Keratinocyte (primary cell): ENCODE measurements around the gene ADGRV1. TPM values are rescaled to one million over a fixed set of nuclear protein-coding genes. Genes with fewer than 3 reads are reported as not detected.

ENCODE experiments used
- DNase-seq: peaks from one replicate; pipeline ENCODE4 v3.0.0-alpha.2; 2011; ENCODE audit warnings: low read depth, missing footprints, low spot score
- FAIRE-seq: peaks from 2 replicates; lab custom pipeline; 2011; peaks lifted over from hg19 to GRCh38; lab: Jason Lieb, UNC
- H2AFZ ChIP-seq: 2 replicates; pipeline ENCODE4 v1.6.0; 2012; ENCODE audit warnings: low read length, control low read depth, inconsistent platforms; ENCODE audit not compliant: control insufficient read depth
- H3K27ac ChIP-seq: 2 replicates; pipeline ENCODE4 v1.5.1; 2011; ENCODE audit warnings: low read length; ENCODE audit not compliant: control insufficient read depth, insufficient read depth
- H3K27me3 ChIP-seq: 3 replicates; pipeline ENCODE4 v1.6.0; 2011; ENCODE audit warnings: low read length; ENCODE audit not compliant: control insufficient read depth, insufficient read depth; ENCODE audit errors: extremely low read depth
- H3K36me3 ChIP-seq, 2 experiments: 2 replicates in 1 of 2; 3 replicates in 1 of 2; pipeline ENCODE4 v1.5.1; 2011; ENCODE audit warnings: low read length in 2 of 2, mild to moderate bottlenecking in 1 of 2; ENCODE audit not compliant: control insufficient read depth in 2 of 2, insufficient read depth in 2 of 2; ENCODE audit errors: extremely low read depth in 1 of 2
- H3K4me1 ChIP-seq: 3 replicates; pipeline ENCODE4 v1.5.1; 2011; ENCODE audit warnings: low read length; ENCODE audit not compliant: control insufficient read depth, insufficient read depth; ENCODE audit errors: extremely low read depth
- H3K4me2 ChIP-seq: 3 replicates; pipeline ENCODE4 v1.6.0; 2011; ENCODE audit warnings: low read depth, low read length; ENCODE audit not compliant: control insufficient read depth, insufficient read depth; ENCODE audit errors: extremely low read depth
- H3K4me3 ChIP-seq, 3 experiments: fragments of 200-600 bp in 1 of 3; sonication (generic) in 1 of 3; 2 replicates in 2 of 3; 3 replicates in 1 of 3; pipeline ENCODE4 v1.5.1; 2011 to 2016; ENCODE audit warnings: low read length in 3 of 3, mild to moderate bottlenecking in 3 of 3, control low read depth in 2 of 3, inconsistent platforms in 1 of 3, low read depth in 1 of 3, mixed read lengths in 1 of 3, mixed run types in 1 of 3, moderate library complexity in 1 of 3; ENCODE audit not compliant: control insufficient read depth in 2 of 3, insufficient read depth in 2 of 3; ENCODE audit errors: extremely low read depth in 1 of 3
- H3K79me2 ChIP-seq: 2 replicates; pipeline ENCODE4 v1.6.0; 2012; ENCODE audit warnings: low read length; ENCODE audit not compliant: control insufficient read depth, insufficient read depth
- H3K9ac ChIP-seq: 3 replicates; pipeline ENCODE4 v1.6.0; 2011; ENCODE audit warnings: low read length; ENCODE audit not compliant: control insufficient read depth, insufficient read depth; ENCODE audit errors: extremely low read depth
- H3K9me1 ChIP-seq: 3 replicates; pipeline ENCODE4 v1.6.0; 2011; ENCODE audit warnings: low read length; ENCODE audit not compliant: control insufficient read depth, insufficient read depth; ENCODE audit errors: extremely low read depth
- H3K9me3 ChIP-seq: 2 replicates; pipeline ENCODE4 v1.5.1; 2012; ENCODE audit warnings: low read depth, low read length; ENCODE audit not compliant: control insufficient read depth
- H4K20me1 ChIP-seq: 3 replicates; pipeline ENCODE4 v1.6.0; 2011; ENCODE audit warnings: low read length; ENCODE audit not compliant: control insufficient read depth, insufficient read depth; ENCODE audit errors: extremely low read depth
- CTCF ChIP-seq, 3 experiments: IDR thresholded peaks in 1 of 3; conservative IDR thresholded peaks in 1 of 3; optimal IDR thresholded peaks in 1 of 3; 2 replicates in 2 of 3; 3 replicates in 1 of 3; pipeline versions ENCODE3 to v1.5.1; 2011; ENCODE audit warnings: low read length in 3 of 3, mild to moderate bottlenecking in 3 of 3, moderate library complexity in 2 of 3, control low read depth in 1 of 3, inconsistent platforms in 1 of 3; ENCODE audit not compliant: insufficient read depth in 2 of 3; ENCODE audit errors: extremely low read depth in 1 of 3
- EZH2 ChIP-seq: IDR thresholded peaks from one replicate; pipeline ENCODE4 v1.6.1; 2012; ENCODE audit warnings: inconsistent platforms, mild to moderate bottlenecking, low read length, moderate library complexity
- dilution Hi-C: fragments of 300-500 bp; cut with MboI; formaldehyde crosslinking; loops from one replicate; pipeline ENCODE4 v1.7.0; 2020; ENCODE audit warnings: low sequenced_read_pairs; ENCODE audit not compliant: extremely low pct_ligation_motif_present
- polyA plus RNA-seq, 5 experiments: library from polyadenylated mRNA; depleted of rRNA in 3 of 5; stranded (reverse) in 3 of 5; stranded (forward) in 1 of 5; unstranded in 1 of 5; fragments of >200 nt; gene quantifications; 1 replicate in 1 of 5; 2 replicates in 3 of 5; 3 replicates in 1 of 5; pipeline versions ENCODE4 v1.2.1 to v1.2.3, GENCODE V29; 2011 to 2012; ENCODE audit warnings: missing spikeins in 2 of 5, low read depth in 1 of 5, low replicate concordance in 1 of 5

Gene ADGRV1
- polyA plus RNA-seq, 1 donor (not counting 4 experiments of a cell fraction or from before 2014, with no cell fraction given) = 0.05 TPM

GRCh38 chr5:91211997-91212713, 653.6 kb downstream of the ADGRV1 start:
- Histone ChIP-seq H2AFZ (no peak overlapping the region), H3K9me3 (no peaks in the 10 kb centered on the region), H3K9ac (no peak overlapping the region), H4K20me1 (no peaks in the 10 kb centered on the region), H3K4me2 (no peak overlapping the region), H3K4me1 (peaks cover 5% of the 10 kb centered on the region), H3K9me1 (no peaks in the 10 kb centered on the region), H3K27me3 (no peaks in the 10 kb centered on the region), H3K36me3 (no peaks in the 10 kb centered on the region), H3K79me2 (no peaks in the 10 kb centered on the region), H3K27ac (no peak overlapping the region), H3K4me3 (no peak overlapping the region)
- DNase-seq (no peak), FAIRE-seq (no peak)
- dilution Hi-C loops = no loop called here
- TF ChIP-seq EZH2 (no peak), CTCF (optimal IDR thresholded peaks at IDR 0.05 in 1 of 3, IDR thresholded peaks at IDR 0.05 in 1 of 3, conservative IDR thresholded peaks at IDR 0.05 in 1 of 3; ENCODE audit: extremely low read depth in 1 of 3, insufficient read depth in 2 of 3, low read length in 3 of 3) (no peak)

GRCh38 chr5:91212714-91213092, 654.1 kb downstream of the ADGRV1 start:
- FAIRE-seq = peak; percentile 13
- Histone ChIP-seq H3K4me1 (no peaks in the 10 kb centered on the region), H3K9me3 (no peaks in the 10 kb centered on the region), H3K9ac (no peak overlapping the region), H3K4me3 (no peak overlapping the region), H4K20me1 (no peaks in the 10 kb centered on the region), H3K4me2 (no peak overlapping the region), H3K36me3 (no peaks in the 10 kb centered on the region), H3K27me3 (no peaks in the 10 kb centered on the region), H2AFZ (no peak overlapping the region), H3K9me1 (no peaks in the 10 kb centered on the region), H3K79me2 (no peaks in the 10 kb centered on the region), H3K27ac (no peak overlapping the region)
- dilution Hi-C loops = no loop called here
- DNase-seq = no peak
- TF ChIP-seq EZH2 (no peak), CTCF (optimal IDR thresholded peaks at IDR 0.05 in 1 of 3, IDR thresholded peaks at IDR 0.05 in 1 of 3, conservative IDR thresholded peaks at IDR 0.05 in 1 of 3; ENCODE audit: extremely low read depth in 1 of 3, insufficient read depth in 2 of 3, low read length in 3 of 3) (no peak)

Other genes starting within 250 kb of the ADGRV1 start
- gene CETN3, start 149.0 kb upstream of the ADGRV1 start, polyA plus RNA-seq = 8.4 to 31.2 TPM (median 10.8 TPM) in 3 replicates
- 2.5 to 4.6 TPM (median 3.7 TPM) in 3 replicates for gene MBLAC2, start 84.0 kb upstream of the ADGRV1 start, polyA plus RNA-seq
- 11.8 to 27.3 TPM (median 27.0 TPM) in 3 replicates for gene POLR3G, start 83.9 kb upstream of the ADGRV1 start, polyA plus RNA-seq
- 10.1 to 18.9 TPM (median 10.4 TPM) in 3 replicates for gene LYSMD3, start 29.2 kb upstream of the ADGRV1 start, polyA plus RNA-seq